Smooth muscle cell of trachea (primary cell): ENCODE data around the gene PIK3CA. TPM values are rescaled to one million over a fixed set of nuclear protein-coding genes. Genes with fewer than 3 reads are reported as not detected.

ENCODE experiments used
- total RNA-seq: library from RNA; depleted of rRNA; stranded (reverse); fragments of >200 nt; gene quantifications from 2 replicates; pipeline ENCODE4 v1.2.1, GENCODE V29; 2014

The PIK3CA gene
- total RNA-seq = 27.5 and 48.6 TPM in 2 replicates

GRCh38 chr3:179147873-179148615, at the start of gene PIK3CA:
Gene PIK3CA, plus strand, starts transcription at chr3:179148357. Its CDS starts 50,469 bp downstream, at chr3:179198826.

DNA sequence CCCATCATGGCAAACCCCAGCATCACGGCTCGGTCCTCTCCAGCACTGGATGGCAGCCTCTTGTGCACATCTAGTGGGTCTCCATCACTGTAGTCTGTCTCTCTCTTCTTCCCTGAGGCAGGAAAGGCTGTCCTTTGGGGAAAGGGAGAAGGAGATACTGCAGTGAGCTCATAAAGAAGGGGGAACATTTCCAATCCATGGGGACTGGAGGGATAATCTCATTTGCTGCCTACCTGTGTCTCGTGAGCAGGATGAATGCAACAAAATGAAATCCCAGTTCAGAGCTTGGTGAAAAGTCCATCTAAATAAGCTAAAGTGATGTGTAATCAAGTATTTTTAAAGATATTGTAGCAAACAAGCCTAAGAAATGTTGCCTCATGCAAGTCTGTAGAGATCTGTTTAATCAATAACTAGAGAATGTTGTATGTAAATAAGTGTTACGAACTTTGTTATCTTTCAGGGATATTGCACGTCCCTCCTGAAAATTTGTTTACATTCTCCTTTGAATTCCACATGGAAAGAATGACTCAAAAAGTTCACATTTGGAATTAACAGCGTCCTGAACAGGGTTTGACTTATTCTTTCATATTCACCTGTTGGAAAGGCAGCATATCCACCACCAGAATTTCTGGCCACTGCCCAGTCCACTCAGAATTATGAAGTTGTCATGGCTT, 102.8 kb downstream of the PIK3CA start, which contains the start of gene KCNMB3:
TSS of gene KCNMB3 (minus strand) at position 312 of the 674 bp plus-strand sequence. CDS start at position 188, 124 bp downstream.

Other genes with a start within 250 kb of the PIK3CA start
- gene ZMAT3, start 76.5 kb upstream of the PIK3CA start, total RNA-seq = 28.4 and 47.6 TPM in 2 replicates
- 0.50 and 1.0 TPM in 2 replicates for gene KCNMB3, start 102.8 kb downstream of the PIK3CA start, total RNA-seq
- gene ZNF639, start 174.7 kb downstream of the PIK3CA start, total RNA-seq = 36.4 and 48.6 TPM in 2 replicates
- gene MFN1, start 199.4 kb downstream of the PIK3CA start, total RNA-seq = 49.1 and 75.3 TPM in 2 replicates